ENCODE data around the gene KRT15.
A peak's percentile ranks its signal among the peaks of the same experiment; 100 is the strongest.

The KRT15 gene

DNA sequence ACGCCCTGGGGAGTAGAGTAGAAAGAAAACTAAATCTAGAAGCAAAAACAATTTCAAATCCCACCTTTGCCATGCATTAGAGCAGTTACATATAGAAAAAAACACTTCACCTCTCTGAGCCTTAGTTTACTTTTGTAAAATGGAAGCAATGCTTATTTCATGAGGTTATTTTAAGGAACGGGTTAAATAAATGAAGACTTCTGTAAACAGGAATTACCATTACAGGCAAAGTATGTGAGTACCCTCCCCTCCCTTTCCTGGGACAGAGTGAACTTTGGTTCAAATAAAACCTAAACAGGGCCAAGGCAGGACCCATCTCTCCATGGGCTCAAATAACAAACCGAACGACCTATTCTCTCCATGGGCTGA is 4.5 kb upstream of the KRT15 start:
- DNase-seq, result no peak

DNA sequence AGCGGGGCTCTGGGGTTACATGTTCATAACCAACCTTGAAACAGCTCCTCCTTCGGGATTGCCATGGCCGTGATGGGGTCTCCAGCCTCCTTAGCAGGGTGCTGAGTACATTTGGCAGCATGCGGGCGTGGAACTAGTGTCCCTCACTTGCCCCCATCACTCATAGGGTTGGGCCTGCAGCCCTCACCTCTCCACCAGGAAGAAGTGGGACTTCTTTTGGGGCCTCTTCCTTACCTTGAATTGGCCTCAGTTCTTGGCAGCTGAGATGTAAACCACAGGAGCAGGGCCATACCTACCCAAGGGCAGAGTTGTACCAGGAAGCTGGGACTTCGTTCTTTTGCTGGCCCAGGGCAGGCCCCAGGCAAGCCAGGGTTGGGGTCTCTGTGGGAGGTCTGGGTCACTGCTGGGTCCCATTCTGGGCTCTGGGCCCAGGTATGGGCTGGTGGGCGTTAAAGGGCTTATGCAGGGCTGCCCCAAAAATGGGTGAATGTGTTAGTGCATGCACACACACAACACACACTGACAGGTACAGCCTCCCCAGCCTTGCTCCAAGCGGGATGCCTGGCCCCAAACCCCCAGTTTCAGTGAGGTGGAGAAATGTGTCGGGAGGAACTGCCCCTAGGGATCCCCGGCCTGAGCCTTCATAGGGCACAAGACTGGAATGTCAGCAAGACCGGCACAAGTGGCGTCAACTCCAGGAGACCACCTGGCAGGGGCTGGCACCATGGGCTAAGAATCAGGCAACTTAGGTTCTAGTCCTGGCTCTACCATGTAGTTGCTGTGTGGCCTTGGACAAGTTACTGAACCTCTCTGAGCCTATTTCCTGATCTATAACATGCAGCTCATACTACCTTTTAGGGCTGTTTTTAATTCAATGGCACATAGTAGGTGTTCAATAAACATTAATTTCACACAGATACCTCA is 3.9 kb upstream of the KRT15 start:
- no peak for DNase-seq

DNA sequence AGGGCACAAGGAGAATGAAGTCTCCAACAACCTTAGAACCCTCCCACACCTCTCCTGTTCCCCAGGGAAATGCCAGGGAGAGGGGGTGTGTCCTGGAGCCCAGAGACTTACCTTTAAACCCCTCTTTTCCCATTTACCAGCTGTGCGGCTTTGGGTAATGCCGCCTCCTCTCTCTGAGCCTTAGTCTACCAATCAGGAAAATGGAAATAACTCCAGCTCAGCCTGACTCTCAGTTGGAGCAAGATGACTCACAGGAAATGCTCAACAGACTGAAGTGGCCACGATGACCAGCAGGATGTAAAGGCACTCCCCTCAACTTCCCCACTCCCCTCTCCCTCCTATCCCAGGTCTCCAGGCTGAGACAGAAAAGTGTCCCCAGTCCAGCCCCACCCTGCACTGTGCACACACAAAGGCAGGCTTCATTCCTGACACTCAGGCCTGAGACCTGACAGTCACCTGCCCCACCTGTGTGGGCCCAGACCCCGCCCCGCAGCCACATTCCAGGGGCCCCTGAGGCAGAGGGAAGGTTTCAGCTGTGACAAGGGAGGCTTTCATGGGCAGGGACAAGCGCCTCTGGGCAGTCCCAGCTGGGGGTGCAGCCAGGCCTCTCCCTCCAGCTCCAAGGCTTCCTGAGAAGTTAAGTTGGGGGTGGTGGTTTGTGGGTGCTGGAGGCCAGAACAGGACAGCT is 3.0 kb upstream of the KRT15 start:
- no peak for DNase-seq

DNA sequence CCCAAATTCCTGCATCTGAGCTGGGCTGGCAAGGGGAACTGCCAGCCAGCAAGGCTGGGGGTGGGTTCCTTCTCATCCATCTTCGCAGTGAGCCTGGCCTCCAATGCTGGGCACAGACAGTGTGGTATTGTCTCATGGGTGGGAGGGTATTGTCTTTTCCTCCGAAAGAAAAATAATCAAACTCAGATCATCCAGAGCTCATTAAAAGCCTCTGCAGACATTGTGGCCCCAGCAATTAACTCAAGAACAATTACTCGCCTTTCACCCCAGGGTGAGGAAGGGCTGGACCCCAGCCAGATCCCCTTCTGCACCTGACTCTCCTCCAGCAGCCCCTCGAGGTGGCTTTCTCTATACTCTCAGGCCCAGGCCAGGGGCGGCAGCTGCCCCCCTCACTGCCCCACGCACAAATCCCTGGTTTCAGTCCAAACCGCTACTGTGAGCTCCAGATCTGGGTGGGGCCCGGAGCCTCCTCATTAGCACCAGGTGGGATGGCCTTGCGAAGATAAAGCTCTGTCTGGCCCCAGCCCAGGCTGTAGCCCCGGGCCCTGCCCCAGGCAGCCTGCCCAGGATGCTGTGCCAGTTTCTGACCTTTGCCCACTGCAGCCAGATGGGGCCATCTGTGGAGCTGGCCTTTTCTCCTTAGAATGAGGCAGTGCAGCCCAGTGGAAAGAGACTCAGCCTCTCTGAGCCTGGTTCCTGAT is 2.3 kb upstream of the KRT15 start:
- no peak for DNase-seq

DNA sequence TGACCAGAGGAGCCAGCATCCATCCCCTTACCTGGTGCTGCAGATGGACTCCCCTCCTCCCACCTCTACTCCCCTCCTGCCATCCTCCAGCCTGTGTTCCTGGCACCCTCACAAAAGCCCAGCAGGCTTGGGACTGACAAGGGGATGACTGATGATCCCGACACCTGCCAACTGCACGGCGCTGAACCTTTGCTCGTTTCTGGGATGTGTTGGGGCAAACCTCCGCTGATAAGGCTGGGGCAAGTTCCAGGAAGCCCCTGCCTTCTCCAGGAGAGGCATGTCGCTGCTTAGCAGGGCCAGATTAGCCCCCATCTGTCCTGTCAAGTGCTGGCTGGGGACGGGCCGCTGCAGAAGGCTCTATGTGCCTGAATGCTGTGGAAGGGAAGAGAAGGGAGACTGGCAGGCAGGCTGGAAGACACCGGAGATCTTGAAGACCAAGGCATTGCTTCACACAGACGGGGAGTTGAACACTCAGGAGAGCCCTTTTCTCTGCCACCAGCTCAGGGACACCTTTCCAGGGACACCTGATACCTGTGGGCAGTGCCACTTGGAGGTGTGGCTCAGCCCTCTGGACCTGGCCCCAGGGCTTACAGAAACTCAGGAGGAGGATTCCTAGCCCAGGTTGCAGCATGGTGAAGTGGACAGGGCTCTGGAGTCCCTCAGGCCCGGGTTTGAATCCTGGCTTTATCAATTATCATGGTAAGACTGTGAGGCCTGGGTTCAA is 973 bp upstream of the KRT15 start:
- DNase-seq, result no peak

DNA sequence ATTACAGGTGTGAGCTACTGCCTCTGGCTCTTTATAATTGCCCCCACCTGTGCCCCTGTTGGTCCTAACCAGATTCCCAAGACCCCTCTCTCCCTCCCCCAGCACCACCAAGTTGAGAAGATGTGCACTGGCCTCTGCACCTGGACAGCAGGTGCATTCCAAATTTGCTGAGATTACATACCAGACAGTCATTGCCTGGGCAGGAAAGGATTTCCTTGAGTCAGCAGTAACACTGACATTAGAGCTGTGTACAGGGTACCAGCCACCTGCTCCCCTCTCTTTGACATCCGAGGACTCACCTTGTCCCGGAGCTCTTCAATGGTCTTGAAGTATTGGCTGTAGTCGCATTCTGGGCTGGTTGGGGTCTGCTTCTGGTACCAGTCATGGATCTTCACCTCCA is 659 bp downstream of the KRT15 start:
- no peak for DNase-seq

DNA sequence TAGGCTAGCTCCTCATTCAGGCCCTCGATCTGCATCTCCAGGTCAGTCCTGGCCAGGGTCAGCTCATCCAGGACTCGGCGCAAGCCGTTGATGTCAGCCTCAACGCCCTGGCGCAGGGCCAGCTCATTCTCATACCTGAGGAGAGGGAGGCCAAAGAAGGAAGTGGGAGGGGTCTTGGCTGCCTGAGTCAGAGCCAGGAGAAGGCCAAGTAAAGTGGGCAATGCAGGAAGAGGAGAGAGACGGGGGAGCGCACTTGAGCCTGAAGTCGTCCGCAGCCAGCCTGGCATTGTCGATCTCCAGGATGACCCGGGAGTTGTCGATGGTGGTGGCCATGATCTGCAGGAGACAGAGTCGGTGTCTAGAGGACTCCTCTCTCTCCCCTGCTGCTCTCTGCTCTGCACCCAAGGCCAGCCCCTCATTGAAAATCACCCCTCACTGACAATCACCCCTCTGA is 1.8 kb downstream of the KRT15 start:
- DNase-seq, result no peak

DNA sequence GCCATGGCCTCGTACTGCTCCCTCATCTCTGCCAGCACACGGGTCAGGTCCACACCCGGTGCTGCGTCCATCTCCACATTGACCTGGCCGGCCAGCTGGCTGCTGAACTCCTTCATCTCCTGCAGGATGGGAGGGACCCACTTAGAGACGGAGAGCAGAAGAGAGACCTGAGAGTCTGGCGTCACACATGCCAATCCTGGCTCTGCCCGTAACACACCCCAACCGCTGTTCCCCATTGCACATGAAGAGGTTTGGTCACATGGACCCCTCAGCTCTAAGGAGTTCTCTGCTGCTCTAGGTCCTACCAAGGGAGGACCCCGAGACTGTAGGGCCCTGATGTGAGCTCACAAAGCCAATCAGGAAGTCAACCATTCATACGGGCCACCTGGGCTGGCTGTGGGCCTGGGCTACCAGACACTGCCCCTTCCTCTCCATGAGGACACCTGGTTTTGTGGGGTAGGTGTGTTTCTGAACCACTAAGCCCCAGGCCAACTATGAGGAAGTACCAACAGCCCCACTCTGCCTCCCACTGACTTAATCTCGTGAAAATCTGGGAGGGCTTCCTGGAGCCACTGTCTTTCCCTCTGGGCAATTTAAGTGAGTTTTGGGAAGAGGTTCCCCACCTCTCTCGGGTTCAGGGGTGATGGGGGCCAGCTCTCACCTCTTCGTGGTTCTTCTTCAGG is 2.4 kb downstream of the KRT15 start:
- no peak for DNase-seq

DNA sequence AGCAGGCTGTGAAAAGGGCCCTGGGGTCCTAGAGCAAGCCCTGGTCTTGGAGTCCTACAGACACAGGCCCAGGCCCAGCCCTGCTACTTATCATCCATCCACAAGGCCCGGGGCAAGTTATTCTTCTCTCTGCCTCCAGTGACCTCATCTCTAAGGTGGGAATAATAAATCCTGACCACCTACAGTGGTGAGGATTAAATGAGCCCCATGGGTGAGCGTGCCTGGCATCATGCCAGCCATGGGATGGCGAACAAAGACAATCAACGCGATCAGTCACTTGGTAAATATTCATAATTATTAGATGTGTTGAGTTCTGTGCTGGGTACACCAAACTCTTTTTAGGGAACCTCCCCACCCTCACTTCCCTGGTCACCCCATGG is 5.5 kb downstream of the KRT15 start:
- no peak for DNase-seq

DNA sequence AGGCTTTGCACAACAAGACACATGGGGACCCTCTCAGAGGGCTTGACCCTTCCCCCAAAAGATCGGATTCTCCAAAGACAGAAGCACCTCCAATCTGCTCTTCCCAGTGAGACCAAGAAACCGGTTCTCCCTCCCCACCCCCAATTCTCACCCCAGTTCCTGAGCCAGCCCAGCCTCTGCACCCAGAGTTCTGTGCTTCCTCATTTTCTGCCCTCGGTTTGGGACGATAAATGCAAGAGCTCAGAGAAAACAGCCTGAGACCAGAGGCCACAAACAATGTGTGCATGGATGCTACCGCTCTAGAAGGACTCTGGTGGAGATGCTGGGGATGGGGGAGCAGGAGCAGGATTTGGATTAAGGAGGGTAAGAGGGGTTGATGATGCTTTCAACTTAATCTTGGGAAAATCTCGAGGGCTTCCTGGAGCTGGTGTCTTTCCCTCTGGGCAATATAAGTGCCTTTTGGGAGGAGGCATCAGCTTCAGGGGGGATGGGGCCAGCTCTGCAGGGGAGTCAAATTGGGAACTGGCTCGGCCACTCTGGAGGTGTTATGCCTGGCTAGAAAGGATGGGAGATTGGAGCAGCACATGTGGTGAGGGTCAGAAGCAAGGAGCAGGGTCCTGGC is 6.0 kb downstream of the KRT15 start:
- no peak for DNase-seq

DNA sequence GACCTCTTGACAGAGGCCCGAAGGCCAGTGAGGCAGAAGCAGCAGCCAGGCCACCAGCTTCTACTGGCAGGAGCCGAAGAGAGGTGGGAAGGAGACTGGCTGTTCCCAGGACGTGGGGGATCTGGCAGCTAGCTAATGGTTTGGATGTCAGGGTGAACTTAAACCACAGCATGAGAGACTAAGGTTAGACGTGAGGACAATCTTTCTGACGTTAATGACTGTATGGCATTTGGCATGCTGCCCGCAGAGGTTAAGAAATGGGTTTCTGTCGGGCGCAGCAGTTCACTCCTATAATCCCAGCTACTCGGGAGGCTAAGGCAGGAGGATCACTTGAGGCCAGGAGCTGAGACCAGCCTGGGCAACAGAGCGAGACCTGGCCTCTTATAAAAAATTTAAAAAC is 7.0 kb downstream of the KRT15 start:
- DNase-seq, result no peak

DNA sequence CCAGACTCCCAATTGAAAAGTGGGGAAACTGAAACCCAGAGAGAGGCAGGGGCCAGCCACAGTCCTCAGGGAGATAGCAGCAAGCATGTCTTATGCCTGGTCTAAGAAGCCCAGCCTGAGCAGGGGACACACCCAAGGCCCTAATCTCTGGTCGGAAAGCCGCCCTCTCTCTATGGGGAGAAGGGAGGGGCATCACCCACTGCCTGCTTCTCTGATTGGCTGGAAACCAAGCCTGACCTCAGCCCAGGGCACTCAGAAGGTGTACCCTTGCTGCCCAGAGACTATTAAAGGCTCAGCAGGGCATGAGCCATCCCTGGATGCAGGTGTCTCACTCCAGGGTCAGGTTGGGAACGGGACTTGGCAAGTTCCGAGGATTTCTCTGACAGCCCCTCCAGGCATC is 7.6 kb downstream of the KRT15 start:
- DNase-seq, result peak; percentile 68

DNA sequence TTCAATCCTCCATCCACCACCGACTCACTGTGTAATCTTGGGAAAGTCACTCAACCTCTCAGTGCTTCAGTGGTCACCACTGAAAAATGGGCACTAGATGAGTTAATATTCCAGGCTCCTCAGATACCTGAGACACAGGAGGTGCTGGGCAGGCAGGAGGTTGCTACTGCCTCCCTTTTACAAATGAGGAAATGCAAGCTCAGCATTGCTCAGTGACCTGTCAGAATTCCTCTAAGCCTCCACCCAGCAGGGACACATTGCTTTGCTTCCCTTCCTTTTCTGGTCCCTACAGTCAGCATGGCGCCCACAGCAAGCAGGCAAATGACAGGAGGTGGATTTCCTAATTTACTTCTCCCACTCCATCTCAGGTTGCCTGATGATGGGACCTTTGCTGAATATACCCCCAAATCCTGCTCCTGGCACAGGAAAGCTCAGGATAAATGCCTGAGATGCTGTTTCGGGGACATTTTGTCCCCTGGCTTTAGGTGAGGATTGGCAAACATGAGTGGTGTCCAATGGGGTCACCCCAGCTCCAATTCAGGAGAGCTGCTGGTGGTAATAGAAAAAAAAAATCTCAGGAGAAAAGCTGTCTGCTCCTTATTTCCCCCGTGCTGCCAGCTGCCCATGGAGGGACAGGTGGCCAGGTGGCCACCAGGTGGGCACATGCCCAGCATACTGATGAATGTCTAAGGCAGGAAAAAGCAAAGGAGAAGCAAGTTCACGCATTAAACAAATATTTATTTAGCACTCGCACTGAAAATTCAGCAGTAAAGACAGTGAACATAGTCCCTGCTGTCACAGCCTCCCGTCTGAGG is 8.2 kb downstream of the KRT15 start:
- peak; percentile 7 for DNase-seq

DNA sequence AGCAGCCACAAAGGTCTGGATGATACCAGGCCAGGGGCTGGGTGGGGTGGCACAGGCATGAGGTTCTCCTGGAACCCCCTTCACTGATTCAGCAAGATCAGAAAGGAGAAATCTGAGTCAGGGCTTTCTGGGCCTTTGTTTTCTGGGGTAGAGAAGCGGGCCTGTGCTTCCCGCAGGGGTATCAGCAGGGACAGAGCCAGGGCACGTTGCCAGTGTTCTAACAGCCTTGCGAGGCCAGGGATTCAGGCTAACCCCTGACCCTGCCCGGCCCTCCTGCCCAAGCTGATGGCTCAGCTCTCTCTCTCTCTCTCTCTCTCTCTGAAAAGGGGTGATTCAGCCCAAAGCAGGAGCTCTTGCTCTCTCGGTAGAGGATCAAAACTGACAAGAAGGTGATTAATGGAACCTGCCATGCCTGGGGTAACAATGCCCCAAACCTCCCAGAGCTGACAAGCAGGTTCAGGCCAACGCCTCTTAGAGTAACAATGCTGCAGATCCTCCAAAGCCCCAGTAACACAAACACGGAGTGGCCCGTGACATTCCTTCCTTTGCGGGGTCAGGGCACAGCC is 11.3 kb downstream of the KRT15 start:
- DNase-seq, result no peak

DNA sequence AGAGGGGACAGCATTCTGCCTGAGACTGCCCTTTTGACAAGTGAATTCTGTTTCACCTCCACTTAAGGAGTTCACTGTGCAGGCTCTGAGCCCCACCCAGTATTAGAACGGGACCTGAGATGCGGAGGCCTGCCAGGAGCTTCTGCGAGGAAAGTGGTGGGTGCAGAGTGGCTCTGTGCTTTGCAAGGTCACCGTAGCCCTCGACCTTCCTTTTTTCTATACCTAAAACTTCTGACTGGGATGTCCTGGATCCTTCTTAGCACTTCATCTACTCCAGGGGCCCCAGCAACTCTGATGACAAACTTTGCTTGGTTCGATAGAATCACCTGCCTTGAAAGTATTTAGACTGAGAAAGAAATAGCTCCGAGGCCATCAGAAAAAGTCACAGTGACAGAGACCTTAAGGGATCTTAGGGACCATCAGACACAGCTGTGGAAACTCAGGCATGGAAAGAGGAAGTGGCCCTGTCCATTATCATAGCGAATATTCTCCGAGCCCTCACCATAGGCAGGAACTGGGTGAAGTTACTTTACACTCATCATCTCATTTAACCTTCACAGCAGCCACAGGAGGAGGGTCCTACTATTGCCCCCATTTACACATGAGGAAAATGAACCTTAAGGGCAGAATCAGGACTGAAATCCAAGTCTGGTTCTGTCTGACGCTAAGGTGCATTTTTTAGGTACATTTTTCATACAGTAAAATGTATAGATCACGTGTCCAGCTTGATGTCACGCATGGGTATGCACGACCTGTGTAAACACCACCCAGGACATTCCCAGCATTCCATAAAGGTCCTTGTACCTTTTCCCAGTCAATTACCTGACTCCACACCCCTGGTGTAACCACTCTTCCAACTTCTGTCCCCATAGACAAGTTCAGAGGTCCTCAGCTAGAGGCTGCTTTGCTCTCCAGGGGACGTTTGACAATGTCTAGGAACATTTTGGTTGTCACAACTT is 12.6 kb downstream of the KRT15 start:
- DNase-seq, result peak; percentile 64

DNA sequence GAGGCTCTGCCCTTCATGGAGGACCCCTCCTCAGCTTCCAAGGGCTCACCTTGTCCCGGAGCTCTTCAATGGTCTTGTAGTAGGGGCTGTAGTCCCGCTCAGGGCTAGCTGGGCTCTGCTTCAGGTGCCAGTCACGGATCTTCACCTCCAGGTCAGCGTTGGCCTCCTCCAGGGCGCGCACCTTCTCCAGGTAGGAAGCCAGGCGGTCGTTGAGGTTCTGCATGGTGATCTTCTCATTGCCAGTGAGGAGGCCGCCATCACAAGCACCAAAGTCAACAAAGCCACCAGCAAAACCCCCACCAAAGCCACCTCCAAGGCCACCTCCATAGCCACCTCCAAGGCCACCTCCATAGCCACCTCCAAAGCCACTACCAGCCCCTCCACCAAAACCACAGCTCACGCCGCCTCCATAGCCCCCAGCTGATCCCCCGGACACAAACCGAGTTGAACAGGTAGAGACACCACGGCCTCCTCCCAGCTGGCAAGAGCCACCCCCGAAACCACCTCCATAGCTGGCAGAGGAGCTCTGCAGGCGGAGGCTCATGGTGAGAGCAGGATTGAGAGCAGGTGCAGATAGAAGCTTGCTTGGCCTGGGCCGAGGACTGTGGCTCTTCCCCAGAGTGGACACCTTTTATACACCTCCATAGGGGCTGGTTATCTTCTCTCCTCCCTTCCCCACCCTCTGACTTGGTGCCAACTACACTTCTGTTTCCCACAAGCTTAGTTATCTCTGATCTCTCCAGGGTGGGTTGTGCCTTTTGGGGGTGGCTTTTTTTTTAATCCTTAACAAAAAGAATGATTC is 13.5 kb downstream of the KRT15 start, which contains the start of gene KRT13:
Gene KRT13, minus strand, starts transcription at position 606 of the 802 bp plus-strand sequence. Its CDS starts 62 bp downstream, at position 544.
- DNase-seq, result no peak

DNA sequence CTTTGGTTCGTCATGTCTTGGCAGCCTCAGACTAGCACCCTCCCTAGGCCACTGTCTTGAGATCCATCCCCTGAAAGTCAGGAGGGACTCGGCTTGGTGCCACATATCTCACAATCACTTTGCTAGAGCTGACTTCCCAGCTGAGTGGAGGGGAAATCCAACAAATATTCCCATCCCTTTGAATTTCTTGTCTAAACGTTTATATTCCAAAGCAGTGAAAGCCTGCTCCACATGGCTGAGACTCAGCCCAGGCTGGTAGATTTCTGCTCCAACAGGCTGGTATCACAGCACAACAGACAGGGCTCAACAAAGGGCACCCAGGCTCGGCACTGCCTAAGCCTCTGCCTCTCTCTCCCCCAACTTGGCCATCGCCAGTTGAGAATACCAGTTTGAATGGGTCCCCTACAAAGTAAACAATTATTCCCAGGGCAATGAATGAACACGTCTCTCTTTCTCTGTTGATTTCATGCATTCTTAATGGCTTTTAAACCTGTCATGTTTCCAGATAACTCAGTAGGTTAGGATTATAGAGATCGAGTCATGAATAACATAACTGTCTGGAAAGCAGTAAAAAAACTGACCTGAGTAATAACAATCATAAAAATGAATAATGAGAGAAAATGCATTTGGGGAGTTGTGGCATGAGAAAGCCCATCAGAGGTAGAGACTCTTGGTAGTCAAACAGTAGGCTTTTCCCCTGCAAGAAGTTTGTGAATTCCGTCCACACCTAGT is 14.3 kb downstream of the KRT15 start:
- DNase-seq, result no peak

DNA sequence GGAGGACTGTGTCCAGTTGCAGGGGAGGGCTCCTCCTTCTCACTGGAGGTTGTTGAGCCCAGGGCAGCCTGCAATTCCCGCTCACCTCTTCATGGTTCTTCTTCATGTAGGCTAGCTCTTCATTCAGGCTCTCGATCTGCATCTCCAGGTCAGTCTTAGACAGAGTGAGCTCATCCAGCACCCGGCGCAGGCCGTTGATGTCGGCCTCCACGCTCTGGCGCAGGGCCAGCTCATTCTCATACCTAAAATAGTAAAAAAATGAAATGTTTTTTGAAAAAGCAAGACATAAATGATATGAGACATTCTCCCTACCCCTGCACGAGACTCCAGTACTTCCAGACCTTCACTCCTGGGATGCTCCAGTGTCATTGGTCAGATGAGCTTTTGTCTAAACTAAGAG is 15.5 kb downstream of the KRT15 start:
- DNase-seq, result no peak

All from OCI-M1 (cell line).